Liver (tissue), 9 donors: ENCODE results near the gene ACSL1. TPM values are rescaled to one million over a fixed set of nuclear protein-coding genes. Genes with fewer than 3 reads are reported as not detected.

ENCODE experiments used
- DNase-seq: peaks from one replicate; pipeline ENCODE4 v3.0.0-alpha.2; 2017; ENCODE audit warnings: low spot score
- H3K27ac ChIP-seq, 2 donors: one replicate each; pipeline ENCODE4 v1.7.0; 2013; ENCODE audit warnings: inconsistent platforms in 2 of 2, low read length in 2 of 2, control low read depth in 1 of 2, low read depth in 1 of 2, mild to moderate bottlenecking in 1 of 2
- H3K27me3 ChIP-seq, 4 donors: one replicate each; pipeline versions ENCODE4 v1.6.1 to v1.7.0; 2013; ENCODE audit warnings: low read length in 3 of 4, inconsistent platforms in 1 of 4, mild to moderate bottlenecking in 1 of 4, moderate library complexity in 1 of 4; ENCODE audit not compliant: control insufficient read depth in 4 of 4, insufficient read depth in 4 of 4
- H3K36me3 ChIP-seq, 4 donors: one replicate each; pipeline versions ENCODE4 v1.6.1 to v1.7.0; 2013; ENCODE audit warnings: low read length in 3 of 4, mild to moderate bottlenecking in 3 of 4, low read depth in 1 of 4, moderate library complexity in 1 of 4; ENCODE audit not compliant: control insufficient read depth in 4 of 4, insufficient read depth in 3 of 4
- H3K4me1 ChIP-seq, 4 donors: one replicate each; pipeline versions ENCODE4 v1.6.1 to v1.7.0; 2013; ENCODE audit warnings: low read length in 3 of 4, mild to moderate bottlenecking in 3 of 4, moderate library complexity in 1 of 4; ENCODE audit not compliant: control insufficient read depth in 4 of 4, insufficient read depth in 4 of 4
- H3K4me3 ChIP-seq, 3 donors: one replicate each; pipeline versions ENCODE4 v1.6.1 to v1.7.0; 2013; ENCODE audit warnings: low read length in 3 of 3, control low read depth in 1 of 3, low read depth in 1 of 3, mild to moderate bottlenecking in 1 of 3
- H3K9ac ChIP-seq, 2 donors: one replicate each; pipeline ENCODE4 v1.7.0; 2013; ENCODE audit warnings: low read length in 2 of 2, mild to moderate bottlenecking in 2 of 2, moderate library complexity in 2 of 2, control low read depth in 1 of 2, low read depth in 1 of 2
- H3K9me3 ChIP-seq, 4 donors: one replicate each; pipeline versions ENCODE4 v1.6.1 to v1.7.0; 2013; ENCODE audit warnings: low read length in 3 of 4; ENCODE audit not compliant: control insufficient read depth in 4 of 4
- GABPA ChIP-seq, 2 donors: IDR thresholded peaks in 1 of 2; conservative IDR thresholded peaks in 1 of 2; 2 replicates each; pipeline ENCODE4 v1.6.1; 2016; ENCODE audit warnings: antibody characterized with exemption in 2 of 2, mild to moderate bottlenecking in 1 of 2, moderate library complexity in 1 of 2
- HNF4G ChIP-seq: IDR thresholded peaks from 2 replicates; pipeline ENCODE4 v1.6.1; 2016; ENCODE audit warnings: antibody characterized with exemption
- JUND ChIP-seq, 2 donors: IDR thresholded peaks; 2 replicates each; pipeline ENCODE4 v1.6.1; 2016; ENCODE audit warnings: antibody characterized with exemption in 2 of 2
- RAD21 ChIP-seq, 2 donors: IDR thresholded peaks; 2 replicates each; pipeline ENCODE4 v1.6.1; 2016; ENCODE audit warnings: antibody characterized with exemption in 2 of 2, mild to moderate bottlenecking in 2 of 2
- RXRA ChIP-seq, 2 donors: IDR thresholded peaks; 2 replicates each; pipeline ENCODE4 v1.6.1; 2017 to 2018; ENCODE audit warnings: antibody characterized with exemption in 2 of 2, mild to moderate bottlenecking in 1 of 2
- SP1 ChIP-seq: IDR thresholded peaks from 2 replicates; pipeline ENCODE4 v1.6.1; 2018; ENCODE audit warnings: antibody characterized with exemption, mild to moderate bottlenecking
- TAF1 ChIP-seq: conservative IDR thresholded peaks from 2 replicates; pipeline ENCODE4 v1.6.1; 2016; ENCODE audit warnings: antibody characterized with exemption, mild to moderate bottlenecking
- YY1 ChIP-seq: IDR thresholded peaks from 2 replicates; pipeline ENCODE4 v1.6.1; 2016; ENCODE audit warnings: antibody characterized with exemption, mild to moderate bottlenecking
- WGBS: extraction: QIAGEN DNeasy Blood & Tissue Kit; methylation state at CpG from one replicate; pipeline ENCODE4 v1.1.7; 2013; 5-methylcytosine and 5-hydroxymethylcytosine counted together
- polyA plus RNA-seq, 2 donors: library from polyadenylated mRNA; stranded (reverse) in 1 of 2; unstranded in 1 of 2; fragments of 200-250 nt in 1 of 2; fragments of >200 nt in 1 of 2; fragmentation: Nextera tagmentation in 1 of 2; extraction: Ambion mirVana in 1 of 2; gene quantifications; one replicate each; pipeline versions ENCODE4 v1.2.1 to v1.2.3, GENCODE V29; 2013 to 2015
- total RNA-seq, 2 donors: library from RNA; depleted of rRNA; stranded (reverse); fragments of >200 nt; gene quantifications; one replicate each; pipeline ENCODE4 v1.2.3, GENCODE V29; 2014
- TF ChIP-seq, protein P1 (sequence below): IDR thresholded peaks from 2 replicates; pipeline ENCODE4 v1.6.1; 2016; ENCODE audit warnings: antibody characterized with exemption
- TF ChIP-seq, protein P2 (sequence below): IDR thresholded peaks from 2 replicates; pipeline ENCODE4 v1.6.1; 2016; ENCODE audit warnings: antibody characterized with exemption
- TF ChIP-seq, protein P3 (sequence below): IDR thresholded peaks from 2 replicates; pipeline ENCODE4 v1.6.1; 2016; ENCODE audit warnings: antibody characterized with exemption, mild to moderate bottlenecking
- TF ChIP-seq, protein P4 (sequence below): fragments of 150-350 bp; IDR thresholded peaks from 2 replicates; pipeline ENCODE4 v1.5.1; 2017; ENCODE audit warnings: improper control_type of control experiment, low read depth, low read length; ENCODE audit not compliant: missing input control
- TF ChIP-seq, protein P5 (sequence below): IDR thresholded peaks from 2 replicates; pipeline ENCODE4 v1.6.1; 2016; ENCODE audit warnings: antibody characterized with exemption
- donor health status: healthy.
- donor health status: healthy.
- donor health status: healthy.
- donor health status: healthy.
- donor health status: healthy.

Gene ACSL1
- total and polyA plus RNA-seq, 4 donors = 210 to 2,226 (median 878) TPM

DNA sequence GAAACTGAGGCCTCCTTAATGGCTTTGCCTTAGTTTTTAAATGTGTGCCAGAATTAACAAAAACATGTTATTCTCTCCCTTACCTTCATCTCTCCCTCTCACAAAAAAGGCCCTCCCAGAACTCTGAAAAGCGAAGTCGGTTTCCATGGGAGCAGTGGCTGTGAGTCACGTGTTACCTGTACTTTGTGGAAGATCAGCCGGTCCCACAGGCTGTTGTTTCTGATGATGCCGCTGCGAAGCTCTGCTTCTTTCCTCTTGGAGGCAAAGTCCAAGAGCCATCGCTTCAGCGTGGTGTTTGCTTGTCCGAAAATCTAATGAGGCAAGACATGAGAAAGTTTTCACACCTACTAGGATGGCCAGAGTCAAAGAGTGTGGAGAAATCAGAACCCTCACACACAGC lies 59.3 kb downstream of the ACSL1 start:
- no peaks in the 10 kb centered on the region for H3K27me3 ChIP-seq
- no peak for DNase-seq
- H3K4me3 ChIP-seq = no peak overlapping the region
- no peaks in the 10 kb centered on the region for H3K4me1 ChIP-seq
- TF ChIP-seq, protein P1, sequence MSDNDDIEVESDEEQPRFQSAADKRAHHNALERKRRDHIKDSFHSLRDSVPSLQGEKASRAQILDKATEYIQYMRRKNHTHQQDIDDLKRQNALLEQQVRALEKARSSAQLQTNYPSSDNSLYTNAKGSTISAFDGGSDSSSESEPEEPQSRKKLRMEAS = no peak
- TF ChIP-seq HNF4G (no peak), JUND (IDR thresholded peaks at IDR 0.05) (no peak), TAF1 (no peak), GABPA (IDR thresholded peaks at IDR 0.05 in 1 of 2, conservative IDR thresholded peaks at IDR 0.05 in 1 of 2) (no peak)
- TF ChIP-seq, protein P2, sequence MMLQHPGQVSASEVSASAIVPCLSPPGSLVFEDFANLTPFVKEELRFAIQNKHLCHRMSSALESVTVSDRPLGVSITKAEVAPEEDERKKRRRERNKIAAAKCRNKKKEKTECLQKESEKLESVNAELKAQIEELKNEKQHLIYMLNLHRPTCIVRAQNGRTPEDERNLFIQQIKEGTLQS = no peak
- TF ChIP-seq, protein P3, sequence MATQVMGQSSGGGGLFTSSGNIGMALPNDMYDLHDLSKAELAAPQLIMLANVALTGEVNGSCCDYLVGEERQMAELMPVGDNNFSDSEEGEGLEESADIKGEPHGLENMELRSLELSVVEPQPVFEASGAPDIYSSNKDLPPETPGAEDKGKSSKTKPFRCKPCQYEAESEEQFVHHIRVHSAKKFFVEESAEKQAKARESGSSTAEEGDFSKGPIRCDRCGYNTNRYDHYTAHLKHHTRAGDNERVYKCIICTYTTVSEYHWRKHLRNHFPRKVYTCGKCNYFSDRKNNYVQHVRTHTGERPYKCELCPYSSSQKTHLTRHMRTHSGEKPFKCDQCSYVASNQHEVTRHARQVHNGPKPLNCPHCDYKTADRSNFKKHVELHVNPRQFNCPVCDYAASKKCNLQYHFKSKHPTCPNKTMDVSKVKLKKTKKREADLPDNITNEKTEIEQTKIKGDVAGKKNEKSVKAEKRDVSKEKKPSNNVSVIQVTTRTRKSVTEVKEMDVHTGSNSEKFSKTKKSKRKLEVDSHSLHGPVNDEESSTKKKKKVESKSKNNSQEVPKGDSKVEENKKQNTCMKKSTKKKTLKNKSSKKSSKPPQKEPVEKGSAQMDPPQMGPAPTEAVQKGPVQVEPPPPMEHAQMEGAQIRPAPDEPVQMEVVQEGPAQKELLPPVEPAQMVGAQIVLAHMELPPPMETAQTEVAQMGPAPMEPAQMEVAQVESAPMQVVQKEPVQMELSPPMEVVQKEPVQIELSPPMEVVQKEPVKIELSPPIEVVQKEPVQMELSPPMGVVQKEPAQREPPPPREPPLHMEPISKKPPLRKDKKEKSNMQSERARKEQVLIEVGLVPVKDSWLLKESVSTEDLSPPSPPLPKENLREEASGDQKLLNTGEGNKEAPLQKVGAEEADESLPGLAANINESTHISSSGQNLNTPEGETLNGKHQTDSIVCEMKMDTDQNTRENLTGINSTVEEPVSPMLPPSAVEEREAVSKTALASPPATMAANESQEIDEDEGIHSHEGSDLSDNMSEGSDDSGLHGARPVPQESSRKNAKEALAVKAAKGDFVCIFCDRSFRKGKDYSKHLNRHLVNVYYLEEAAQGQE = no peak
- TF ChIP-seq, protein P4, sequence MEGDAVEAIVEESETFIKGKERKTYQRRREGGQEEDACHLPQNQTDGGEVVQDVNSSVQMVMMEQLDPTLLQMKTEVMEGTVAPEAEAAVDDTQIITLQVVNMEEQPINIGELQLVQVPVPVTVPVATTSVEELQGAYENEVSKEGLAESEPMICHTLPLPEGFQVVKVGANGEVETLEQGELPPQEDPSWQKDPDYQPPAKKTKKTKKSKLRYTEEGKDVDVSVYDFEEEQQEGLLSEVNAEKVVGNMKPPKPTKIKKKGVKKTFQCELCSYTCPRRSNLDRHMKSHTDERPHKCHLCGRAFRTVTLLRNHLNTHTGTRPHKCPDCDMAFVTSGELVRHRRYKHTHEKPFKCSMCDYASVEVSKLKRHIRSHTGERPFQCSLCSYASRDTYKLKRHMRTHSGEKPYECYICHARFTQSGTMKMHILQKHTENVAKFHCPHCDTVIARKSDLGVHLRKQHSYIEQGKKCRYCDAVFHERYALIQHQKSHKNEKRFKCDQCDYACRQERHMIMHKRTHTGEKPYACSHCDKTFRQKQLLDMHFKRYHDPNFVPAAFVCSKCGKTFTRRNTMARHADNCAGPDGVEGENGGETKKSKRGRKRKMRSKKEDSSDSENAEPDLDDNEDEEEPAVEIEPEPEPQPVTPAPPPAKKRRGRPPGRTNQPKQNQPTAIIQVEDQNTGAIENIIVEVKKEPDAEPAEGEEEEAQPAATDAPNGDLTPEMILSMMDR = no peak
- TF ChIP-seq, protein P5, sequence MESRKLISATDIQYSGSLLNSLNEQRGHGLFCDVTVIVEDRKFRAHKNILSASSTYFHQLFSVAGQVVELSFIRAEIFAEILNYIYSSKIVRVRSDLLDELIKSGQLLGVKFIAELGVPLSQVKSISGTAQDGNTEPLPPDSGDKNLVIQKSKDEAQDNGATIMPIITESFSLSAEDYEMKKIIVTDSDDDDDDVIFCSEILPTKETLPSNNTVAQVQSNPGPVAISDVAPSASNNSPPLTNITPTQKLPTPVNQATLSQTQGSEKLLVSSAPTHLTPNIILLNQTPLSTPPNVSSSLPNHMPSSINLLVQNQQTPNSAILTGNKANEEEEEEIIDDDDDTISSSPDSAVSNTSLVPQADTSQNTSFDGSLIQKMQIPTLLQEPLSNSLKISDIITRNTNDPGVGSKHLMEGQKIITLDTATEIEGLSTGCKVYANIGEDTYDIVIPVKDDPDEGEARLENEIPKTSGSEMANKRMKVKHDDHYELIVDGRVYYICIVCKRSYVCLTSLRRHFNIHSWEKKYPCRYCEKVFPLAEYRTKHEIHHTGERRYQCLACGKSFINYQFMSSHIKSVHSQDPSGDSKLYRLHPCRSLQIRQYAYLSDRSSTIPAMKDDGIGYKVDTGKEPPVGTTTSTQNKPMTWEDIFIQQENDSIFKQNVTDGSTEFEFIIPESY = no peak
- H3K9ac ChIP-seq = no peak overlapping the region
- peaks cover 21 to 93% (median 88%) of the 10 kb centered on the region in 4 donors for H3K36me3 ChIP-seq
- H3K9me3 ChIP-seq = no peaks in the 10 kb centered on the region
- H3K27ac ChIP-seq = no peak overlapping the region
- WGBS = 94% methylated on average over 9 of the region's 9 CpGs

DNA sequence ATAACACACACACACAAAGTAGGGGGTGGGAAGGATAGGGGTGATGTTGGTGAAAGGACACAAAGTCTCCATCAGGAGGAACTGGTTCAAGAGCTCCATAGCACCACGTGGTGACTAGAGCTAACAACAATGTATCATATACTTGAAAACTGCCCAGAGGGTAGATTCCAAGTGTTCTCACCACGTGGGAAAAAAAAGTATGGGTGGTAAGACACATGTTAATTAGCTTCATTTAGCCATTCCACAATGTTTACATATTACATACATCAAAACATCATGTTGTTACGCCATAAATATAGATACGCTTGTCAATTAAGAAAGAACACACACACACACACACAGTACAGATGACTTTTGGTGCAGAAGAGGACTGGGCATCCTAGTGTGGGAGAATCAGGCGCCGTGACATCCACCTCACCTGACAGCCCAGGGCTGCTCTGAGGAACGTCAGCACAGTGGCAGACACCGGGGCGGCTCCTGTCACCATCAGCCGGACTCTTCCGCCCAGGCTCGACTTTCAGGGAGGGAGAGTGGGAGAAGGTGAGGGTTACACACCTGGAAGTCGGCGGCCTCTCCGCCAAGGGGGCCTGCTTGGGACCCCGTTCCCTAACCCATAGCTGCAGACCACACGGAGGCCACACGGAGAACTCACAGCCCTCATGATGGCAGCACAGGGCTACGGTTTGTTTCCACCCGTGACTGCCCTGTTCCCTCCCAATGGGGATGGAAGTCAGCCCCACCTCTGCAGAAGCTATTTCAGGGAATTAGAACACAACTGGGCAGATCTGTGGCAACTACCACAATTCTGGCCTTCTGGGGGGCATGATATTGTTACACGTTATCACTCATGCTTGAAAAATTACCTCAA lies 60.1 kb downstream of the ACSL1 start:
- H3K4me3 ChIP-seq = no peak overlapping the region
- no peak overlapping the region for H3K9ac ChIP-seq
- DNase-seq = no peak
- H3K27ac ChIP-seq = no peak overlapping the region
- H3K27me3 ChIP-seq = no peaks in the 10 kb centered on the region
- 91% methylated on average over 21 of the region's 21 CpGs for WGBS
- H3K36me3 ChIP-seq = peaks cover 26 to 95% (median 88%) of the 10 kb centered on the region in 4 donors
- no peaks in the 10 kb centered on the region for H3K4me1 ChIP-seq
- H3K9me3 ChIP-seq = no peaks in the 10 kb centered on the region
- TF ChIP-seq YY1 (no peak), TAF1 (no peak), RAD21 (IDR thresholded peaks at IDR 0.05) (no peak), RXRA (IDR thresholded peaks at IDR 0.05) (no peak), SP1 (no peak)
- TF ChIP-seq, protein P5 = no peak
- TF ChIP-seq, protein P4 = no peak
- TF ChIP-seq, protein P3 = no peak
